AG04450 (cell line): ENCODE measurements around the gene DTD1. TPM values are rescaled to one million over a fixed set of nuclear protein-coding genes. Genes with fewer than 3 reads are reported as not detected.

ENCODE experiments used
- CTCF ChIA-PET: fragments of 300-600, 350-600 bp; formaldehyde crosslinking; extraction: SDS; loops from one replicate; lab custom pipeline; 2022; ENCODE audit warnings: antibody characterized with exemption, inconsistent platforms; lab: Charles Lee
- POLR2A ChIA-PET: fragments of 350-600 bp; formaldehyde crosslinking; extraction: SDS; loops from one replicate; lab custom pipeline; 2021; ENCODE audit warnings: antibody characterized with exemption, inconsistent platforms; lab: Yijun Ruan, JAX
- DNase-seq: peaks from one replicate; pipeline ENCODE4 v3.0.0-alpha.2; 2011; ENCODE audit warnings: low read depth, low spot score
- H3K27ac ChIP-seq: one replicate; pipeline ENCODE4 v1.5.1; 2012; ENCODE audit warnings: low read depth, low read length, control low read depth
- H3K27me3 ChIP-seq: one replicate; pipeline ENCODE4 v1.6.0; 2012; ENCODE audit warnings: low read length; ENCODE audit not compliant: control insufficient read depth, insufficient read depth
- H3K4me3 ChIP-seq: 2 replicates; pipeline ENCODE4 v1.5.1; 2011; ENCODE audit warnings: mild to moderate bottlenecking, low read depth, low read length, control low read depth
- H3K9me3 ChIP-seq: 2 replicates; pipeline ENCODE4 v1.5.1; 2012; ENCODE audit warnings: low read length; ENCODE audit not compliant: control insufficient read depth, insufficient read depth
- CTCF ChIP-seq: IDR thresholded peaks from 2 replicates; pipeline ENCODE4 v1.5.1; 2011; ENCODE audit warnings: low read depth, low read length, control low read depth, inconsistent platforms
- polyA plus RNA-seq: library from polyadenylated mRNA; depleted of rRNA; stranded (reverse); fragments of >200 nt; gene quantifications from 2 replicates; pipeline ENCODE4 v1.2.3, GENCODE V29; 2011

The DTD1 gene
- polyA plus RNA-seq, 1 experiment: 50.0 TPM

GRCh38 chr20:18702736-18703135 lies 114.9 kb downstream of the DTD1 start:
- no peak overlapping the region for H3K27ac ChIP-seq
- H3K9me3 ChIP-seq: no peaks in the 10 kb centered on the region
- ChIA-PET CTCF (no interaction called here), POLR2A (no interaction called here)
- no peaks in the 10 kb centered on the region for H3K27me3 ChIP-seq
- TF ChIP-seq CTCF: no peak
- no peak overlapping the region for H3K4me3 ChIP-seq
- DNase-seq: no peak

- H3K4me3 ChIP-seq: no peak overlapping the region
- peak overlapping the region; percentile 84 for H3K27ac ChIP-seq
- H3K27me3 ChIP-seq: no peaks in the 10 kb centered on the region
- H3K9me3 ChIP-seq: no peaks in the 10 kb centered on the region
- ChIA-PET POLR2A (interaction anchor here (1.0 kb wide), 1 partner anchor 34 kb away, joined by 3 read pairs; no protein-coding TSS in a partner anchor), CTCF (interaction anchor here (0.5 to 1.7 kb wide), 4 partner anchors 73 to 1632 kb away, joined by 3 to 4 read pairs (median 4); no protein-coding TSS in a partner anchor)
- TF ChIP-seq CTCF: no peak
- peak; percentile 83 for DNase-seq
These were observed 117.6 kb downstream of the DTD1 start for GRCh38 chr20:18705490-18705889.

GRCh38 chr20:18705910-18706309 lies 118.1 kb downstream of the DTD1 start:
- TF ChIP-seq CTCF: no peak
- Histone ChIP-seq H3K4me3 (no peak overlapping the region), H3K27ac (peak overlapping the region; percentile 84), H3K9me3 (no peaks in the 10 kb centered on the region), H3K27me3 (no peaks in the 10 kb centered on the region)
- CTCF ChIA-PET: interaction anchor here (0.5 to 1.7 kb wide), 4 partner anchors 74 to 1632 kb away, joined by 3 to 4 read pairs (median 4); no protein-coding TSS in a partner anchor
- POLR2A ChIA-PET: interaction anchor here (1.0 kb wide), 1 partner anchor 34 kb away, joined by 3 read pairs; no protein-coding TSS in a partner anchor
- DNase-seq: no peak

GRCh38 chr20:18712131-18712530 lies 124.3 kb downstream of the DTD1 start:
- H3K27me3 ChIP-seq: no peaks in the 10 kb centered on the region
- TF ChIP-seq CTCF: no peak
- no peak overlapping the region for H3K27ac ChIP-seq
- H3K9me3 ChIP-seq: no peaks in the 10 kb centered on the region
- no peak overlapping the region for H3K4me3 ChIP-seq
- no peak for DNase-seq
- POLR2A ChIA-PET: no interaction called here
- CTCF ChIA-PET: interaction anchor here (0.6 to 1.3 kb wide), 2 partner anchors 80 to 83 kb away, joined by 4 to 13 read pairs; no protein-coding TSS in a partner anchor

GRCh38 chr20:18712882-18713281 lies 125.0 kb downstream of the DTD1 start:
- POLR2A ChIA-PET: no interaction called here
- CTCF ChIA-PET: interaction anchor here (1.1 to 1.3 kb wide), 2 partner anchors 80 kb away, joined by 4 read pairs; no protein-coding TSS in a partner anchor

More at GRCh38 chr20:18712882-18713281, 125.0 kb downstream of the DTD1 start:
- Histone ChIP-seq H3K27me3 (no peaks in the 10 kb centered on the region), H3K27ac (no peak overlapping the region), H3K9me3 (no peaks in the 10 kb centered on the region), H3K4me3 (no peak overlapping the region)
- DNase-seq: no peak
- TF ChIP-seq CTCF: no peak
